GM18505 (cell line): ENCODE measurements around the gene DLL1.

Source experiments
- ATAC-seq: cut with Tn5 transposase; IDR thresholded peaks from one replicate; pipeline ENCODE4 v1.9.1; 2021; ENCODE audit not compliant: unreplicated experiment
- POLR2A ChIP-seq: IDR thresholded peaks from 4 replicates; pipeline ENCODE4 v1.6.1; 2011; ENCODE audit warnings: borderline replicate concordance; ENCODE audit not compliant: insufficient read depth, insufficient read length; ENCODE audit errors: extremely low read depth

DLL1 gene

DNA sequence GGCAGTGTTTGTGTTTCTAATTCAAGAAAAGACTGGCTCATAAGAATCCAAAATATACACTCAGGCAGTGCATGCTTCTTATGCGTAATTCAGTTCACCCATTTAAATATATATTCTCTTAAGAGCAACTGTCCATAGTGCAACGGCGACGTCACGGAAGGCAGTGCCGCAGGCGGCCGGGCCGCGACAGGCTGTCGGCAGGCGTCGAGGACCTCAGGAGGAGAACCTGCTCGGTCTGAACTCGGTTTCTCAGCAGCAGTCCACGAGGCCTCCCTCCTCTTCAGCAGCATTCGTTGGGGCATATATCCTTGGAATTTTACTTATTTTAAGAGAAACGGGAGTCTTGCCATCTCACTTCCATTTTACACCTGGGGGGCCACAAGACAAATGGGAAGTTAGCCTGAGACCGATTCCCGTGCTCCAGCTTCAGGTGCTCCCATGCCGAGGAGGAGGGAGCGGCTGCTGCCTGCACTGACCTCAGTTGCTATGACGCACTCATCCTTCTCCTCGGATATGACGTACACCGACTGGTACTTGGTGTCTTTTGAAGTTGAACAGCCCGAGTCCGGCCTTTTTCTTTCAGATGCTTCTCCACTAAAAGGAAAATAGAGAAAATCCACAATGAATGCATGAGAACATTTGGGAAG is 8.2 kb downstream of the DLL1 start:
- no peak for ATAC-seq
- no peak for TF ChIP-seq POLR2A

- ATAC-seq = no peak
- TF ChIP-seq POLR2A = no peak
Measured at GRCh38 chr6:170281331-170282292, 9.3 kb downstream of the DLL1 start.

DNA sequence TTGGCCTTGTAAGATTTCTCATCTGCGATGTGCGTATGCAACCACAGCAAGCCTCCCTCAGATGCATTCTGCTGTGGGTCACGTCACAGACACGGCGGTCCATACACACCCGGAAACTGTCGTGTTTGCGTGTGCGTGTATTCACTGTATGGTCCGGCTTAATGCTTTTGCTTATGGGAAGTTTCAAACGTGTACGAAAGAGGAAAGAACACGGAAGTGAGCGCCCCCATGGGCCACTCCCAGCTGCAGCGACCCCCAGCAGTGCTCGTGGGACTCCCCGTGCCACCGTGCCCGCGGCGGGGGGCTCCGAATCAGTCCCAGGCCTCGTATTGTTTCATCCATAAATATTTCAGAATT is 10.2 kb downstream of the DLL1 start:
- ATAC-seq = no peak
- no peak for TF ChIP-seq POLR2A

DNA sequence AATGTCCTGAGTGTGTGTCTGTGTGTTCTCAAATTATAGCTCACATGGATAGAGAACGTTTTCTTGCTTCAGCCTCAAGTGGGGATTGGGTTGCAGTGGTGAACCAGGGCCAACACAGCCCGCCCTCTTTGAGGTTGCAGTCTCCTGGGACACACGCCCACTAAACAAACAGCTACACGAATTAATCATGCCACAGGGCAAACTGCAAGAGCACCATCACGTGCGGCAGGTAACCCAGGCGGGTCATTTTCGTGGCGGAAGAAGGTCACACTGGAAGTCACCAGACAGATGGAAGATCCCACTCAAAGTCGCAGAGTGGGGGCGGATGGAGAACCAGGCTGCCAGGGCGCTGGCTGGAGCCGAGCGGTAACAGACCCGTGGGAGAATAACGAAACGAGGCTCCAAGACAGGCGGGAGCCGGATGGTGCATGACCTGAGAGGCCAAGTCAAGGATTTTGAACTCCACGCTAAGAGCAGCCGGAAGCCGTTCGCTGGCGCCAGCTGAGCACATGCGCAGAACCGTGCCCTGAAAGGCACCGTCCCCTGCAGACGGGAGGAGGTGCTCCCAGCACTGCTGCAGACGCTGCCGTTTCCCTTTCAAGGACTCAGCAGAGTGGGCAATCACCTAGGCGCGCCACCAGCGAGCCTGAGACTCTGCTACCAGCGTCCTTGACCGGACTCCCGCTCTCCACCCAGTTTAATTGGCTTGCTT is 10.7 kb downstream of the DLL1 start:
- ATAC-seq = no peak
- TF ChIP-seq POLR2A = no peak

DNA sequence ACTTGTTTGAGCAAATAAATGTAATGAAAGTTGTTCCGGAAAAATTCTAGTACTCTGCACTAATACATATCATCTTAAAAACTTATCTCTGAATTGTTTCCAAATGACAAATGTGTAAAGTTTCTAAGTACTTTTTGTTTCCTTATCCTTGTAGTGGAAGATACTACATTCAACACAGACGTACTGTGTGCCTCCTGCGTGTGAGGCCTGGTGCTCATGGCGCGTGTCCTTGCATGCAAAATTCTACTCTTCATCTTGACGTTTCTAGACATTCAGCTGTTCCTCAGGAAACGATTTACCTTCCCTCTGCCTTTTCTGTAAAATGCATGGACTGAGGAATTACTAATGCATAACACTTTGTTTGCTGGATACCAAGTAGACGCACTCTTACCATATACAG is 11.5 kb downstream of the DLL1 start:
- no peak for TF ChIP-seq POLR2A
- no peak for ATAC-seq

GRCh38 chr6:170278743-170279094 is 12.2 kb downstream of the DLL1 start:
- TF ChIP-seq POLR2A = no peak
- no peak for ATAC-seq

- no peak for TF ChIP-seq POLR2A
- ATAC-seq = no peak
Measured at GRCh38 chr6:170277893-170278742, 12.8 kb downstream of the DLL1 start.

- TF ChIP-seq POLR2A = no peak
- ATAC-seq = no peak
Measured at GRCh38 chr6:170276369-170277057, 14.4 kb downstream of the DLL1 start.

DNA sequence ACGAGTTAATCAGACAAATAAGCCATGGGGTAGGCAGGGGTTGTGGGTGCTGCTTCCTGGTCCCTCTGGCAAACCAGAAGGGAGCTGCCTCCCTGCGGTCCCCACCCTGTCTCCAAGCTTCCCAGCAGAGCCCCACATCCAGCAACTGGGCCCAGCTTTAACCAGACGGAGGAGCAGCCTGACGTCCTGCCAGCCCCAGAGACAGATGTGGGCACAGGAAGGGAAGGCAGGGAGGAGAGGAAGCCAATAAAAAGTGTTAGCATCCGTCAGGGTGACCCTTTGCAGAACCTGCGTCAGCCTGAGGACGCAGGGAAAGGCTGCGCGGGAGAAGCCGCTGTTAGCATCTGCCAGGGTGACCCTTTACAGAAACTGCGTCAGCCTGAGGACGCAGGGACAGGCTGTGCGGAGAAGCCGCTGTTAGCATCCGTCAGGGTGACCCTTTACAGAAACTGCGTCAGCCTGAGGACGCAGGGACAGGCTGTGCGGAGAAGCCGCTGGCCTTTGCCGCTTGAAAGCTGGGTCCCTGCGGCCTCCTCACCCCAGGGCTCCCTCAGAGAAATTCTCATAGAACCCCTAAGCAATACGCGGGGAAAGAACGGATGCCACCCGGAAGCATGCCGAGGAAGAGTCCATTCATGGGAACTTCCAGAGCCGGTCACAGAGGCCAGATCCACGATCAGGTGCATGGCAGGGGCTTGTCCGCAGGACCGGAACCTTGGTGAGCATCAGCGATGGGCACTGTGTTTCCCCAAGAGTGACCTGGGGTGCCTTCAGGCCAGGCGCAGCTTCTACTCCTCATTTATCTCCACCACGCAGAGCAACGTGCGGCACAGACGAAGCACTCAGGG is 15.9 kb downstream of the DLL1 start:
- no peak for ATAC-seq
- no peak for TF ChIP-seq POLR2A

DNA sequence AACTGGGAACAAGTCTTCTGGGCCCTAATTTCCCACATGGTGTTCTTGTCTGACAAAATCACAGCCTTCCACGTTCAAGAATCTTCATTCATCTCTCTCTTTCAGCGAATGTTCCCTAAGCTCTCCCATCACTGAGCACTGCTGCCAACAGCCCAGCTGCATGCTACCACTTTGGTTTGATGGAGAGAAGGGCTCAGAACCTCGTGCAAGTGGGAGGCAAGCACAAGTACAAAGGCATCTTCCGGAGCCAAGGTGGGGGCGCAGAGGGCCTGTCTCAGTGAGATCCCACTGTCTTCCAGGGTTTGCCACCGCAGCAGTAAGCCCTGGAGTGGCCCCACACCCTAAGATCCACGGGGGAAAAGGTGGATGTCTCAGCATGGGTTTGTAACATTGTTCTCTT is 17.2 kb downstream of the DLL1 start:
- no peak for ATAC-seq
- TF ChIP-seq POLR2A = no peak

- no peak for ATAC-seq
- TF ChIP-seq POLR2A = no peak
Measured at GRCh38 chr6:170273191-170273590, 17.7 kb downstream of the DLL1 start.

GRCh38 chr6:170272341-170273065 is 18.4 kb downstream of the DLL1 start:
- ATAC-seq = no peak
- TF ChIP-seq POLR2A = no peak
